ENCODE results near the gene SETBP1.

Gene SETBP1

DNA sequence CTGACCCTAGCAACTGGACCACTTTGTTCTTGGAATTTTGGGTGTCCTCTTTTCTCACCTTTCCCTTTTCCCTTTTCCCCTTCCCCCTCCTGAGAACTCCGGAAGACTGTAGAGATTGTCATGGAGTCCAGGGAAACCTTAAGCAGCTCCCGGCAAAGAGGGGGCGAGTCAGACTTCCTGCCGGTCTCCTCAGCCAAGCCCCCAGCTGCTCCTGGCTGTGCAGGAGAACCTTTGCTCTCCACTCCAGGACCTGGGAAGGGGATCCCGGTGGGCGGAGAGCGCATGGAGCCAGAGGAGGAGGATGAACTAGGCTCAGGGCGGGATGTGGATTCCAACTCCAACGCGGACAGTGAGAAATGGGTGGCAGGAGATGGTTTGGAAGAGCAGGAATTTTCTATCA is 20.5 kb downstream of the SETBP1 start:
- Mint-ChIP-seq H3K4me1 (peaks cover 48% of the 10 kb centered on the region), H3K27ac (peak overlapping the region; percentile 86), H3K27me3 (ENCODE audit: low read depth, poor library complexity) (no peaks in the 10 kb centered on the region), H3K9me3 (no peaks in the 10 kb centered on the region), H3K4me3 (no peak overlapping the region), H3K36me3 (ENCODE audit: low read depth) (peaks cover 55% of the 10 kb centered on the region)
- TF ChIP-seq, protein P1, sequence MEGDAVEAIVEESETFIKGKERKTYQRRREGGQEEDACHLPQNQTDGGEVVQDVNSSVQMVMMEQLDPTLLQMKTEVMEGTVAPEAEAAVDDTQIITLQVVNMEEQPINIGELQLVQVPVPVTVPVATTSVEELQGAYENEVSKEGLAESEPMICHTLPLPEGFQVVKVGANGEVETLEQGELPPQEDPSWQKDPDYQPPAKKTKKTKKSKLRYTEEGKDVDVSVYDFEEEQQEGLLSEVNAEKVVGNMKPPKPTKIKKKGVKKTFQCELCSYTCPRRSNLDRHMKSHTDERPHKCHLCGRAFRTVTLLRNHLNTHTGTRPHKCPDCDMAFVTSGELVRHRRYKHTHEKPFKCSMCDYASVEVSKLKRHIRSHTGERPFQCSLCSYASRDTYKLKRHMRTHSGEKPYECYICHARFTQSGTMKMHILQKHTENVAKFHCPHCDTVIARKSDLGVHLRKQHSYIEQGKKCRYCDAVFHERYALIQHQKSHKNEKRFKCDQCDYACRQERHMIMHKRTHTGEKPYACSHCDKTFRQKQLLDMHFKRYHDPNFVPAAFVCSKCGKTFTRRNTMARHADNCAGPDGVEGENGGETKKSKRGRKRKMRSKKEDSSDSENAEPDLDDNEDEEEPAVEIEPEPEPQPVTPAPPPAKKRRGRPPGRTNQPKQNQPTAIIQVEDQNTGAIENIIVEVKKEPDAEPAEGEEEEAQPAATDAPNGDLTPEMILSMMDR (IDR thresholded peaks at IDR 0.05), result no peak
- no peak for DNase-seq

DNA sequence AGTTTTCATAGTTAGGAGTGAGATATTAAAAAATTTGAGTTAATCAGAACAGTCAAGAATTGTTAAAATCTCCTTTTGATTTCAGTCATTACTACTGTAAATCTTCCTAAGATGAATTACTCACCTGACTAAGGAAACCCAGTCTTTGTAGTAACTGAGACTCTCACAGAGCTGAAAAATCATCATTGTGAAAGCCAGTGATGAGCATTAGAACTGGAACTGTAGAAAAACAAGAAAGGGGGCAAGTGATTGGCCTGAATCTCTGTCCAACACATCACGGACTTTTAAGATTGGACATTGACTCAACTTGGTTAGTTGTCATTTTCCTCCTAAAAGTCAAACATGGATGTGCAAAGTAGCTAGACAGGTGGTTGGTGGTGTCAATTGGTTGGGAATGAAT is 21.9 kb downstream of the SETBP1 start:
- Mint-ChIP-seq H3K9me3 (peaks cover 4% of the 10 kb centered on the region), H3K27me3 (ENCODE audit: low read depth, poor library complexity) (no peaks in the 10 kb centered on the region), H3K36me3 (ENCODE audit: low read depth) (peaks cover 67% of the 10 kb centered on the region), H3K27ac (no peak overlapping the region), H3K4me1 (peaks cover 38% of the 10 kb centered on the region), H3K4me3 (no peak overlapping the region)
- TF ChIP-seq, protein P1 (IDR thresholded peaks at IDR 0.05), result no peak
- DNase-seq, result no peak

DNA sequence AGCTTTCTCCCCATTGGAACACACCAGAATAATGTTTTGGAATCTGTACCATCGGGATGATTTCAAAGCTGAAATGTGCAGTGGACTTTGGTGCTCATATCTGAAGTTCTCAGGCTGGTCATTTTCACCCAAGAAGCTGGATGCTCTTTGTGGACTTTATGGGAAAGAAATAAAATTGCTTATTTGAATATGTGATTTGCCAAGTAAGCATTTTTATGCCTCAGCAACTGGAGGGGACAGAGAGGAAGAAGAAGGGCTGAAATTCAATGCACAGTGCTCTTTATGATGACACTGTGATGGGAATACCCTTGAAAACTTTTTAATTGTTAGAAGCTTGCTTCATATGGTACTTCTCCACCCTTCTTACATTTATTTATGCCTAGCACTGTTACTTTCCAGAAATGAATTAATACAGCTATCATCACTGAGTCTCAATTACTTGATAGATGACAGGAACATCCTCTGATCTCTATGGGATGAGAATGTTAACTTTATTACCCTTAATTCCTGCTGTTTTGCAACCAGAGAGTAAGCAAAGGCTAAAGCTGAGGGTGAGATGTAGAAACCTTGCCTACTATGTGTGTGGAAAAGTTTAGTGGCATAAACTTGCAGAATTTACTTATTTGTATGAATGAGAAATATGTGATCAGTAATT is 23.6 kb downstream of the SETBP1 start:
- Mint-ChIP-seq H3K4me1 (peaks cover 42% of the 10 kb centered on the region), H3K9me3 (peaks cover 6% of the 10 kb centered on the region), H3K36me3 (ENCODE audit: low read depth) (peaks cover 75% of the 10 kb centered on the region), H3K27me3 (ENCODE audit: low read depth, poor library complexity) (no peaks in the 10 kb centered on the region), H3K27ac (peak overlapping the region; percentile 29), H3K4me3 (no peak overlapping the region)
- TF ChIP-seq, protein P1 (IDR thresholded peaks at IDR 0.05), result no peak
- DNase-seq, result no peak

DNA sequence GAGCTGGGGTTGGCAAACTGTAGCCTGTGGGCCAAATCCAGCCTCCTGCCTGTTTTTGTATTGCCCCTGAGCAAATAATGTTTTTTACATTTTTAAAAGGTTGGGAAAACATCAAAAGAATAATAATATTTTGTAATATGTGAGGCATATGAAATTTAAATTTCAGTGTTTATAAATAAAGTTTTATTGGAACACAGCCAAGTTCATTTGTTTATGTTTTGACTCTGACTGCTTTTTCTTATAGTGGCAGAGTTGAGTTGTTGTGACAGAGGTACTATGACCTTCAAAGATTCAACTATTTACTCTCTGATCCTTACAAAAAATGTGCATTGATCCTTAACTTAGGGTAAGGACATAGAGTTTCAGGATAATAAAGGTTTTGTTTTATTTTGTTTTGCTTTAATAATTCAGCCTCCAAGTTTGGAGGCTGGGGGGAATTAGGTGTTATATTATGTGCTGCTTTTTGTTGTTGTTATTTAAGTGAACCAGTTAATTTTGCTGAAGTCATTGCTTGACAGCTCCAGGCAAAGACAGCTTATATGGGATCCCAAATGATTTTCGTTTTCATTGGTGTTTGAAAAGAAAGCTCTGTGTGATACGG is 24.5 kb downstream of the SETBP1 start:
- DNase-seq, result no peak
- Mint-ChIP-seq H3K36me3 (ENCODE audit: low read depth) (peaks cover 81% of the 10 kb centered on the region), H3K4me1 (peaks cover 42% of the 10 kb centered on the region), H3K4me3 (no peak overlapping the region), H3K27me3 (ENCODE audit: low read depth, poor library complexity) (no peaks in the 10 kb centered on the region), H3K9me3 (peaks cover 6% of the 10 kb centered on the region), H3K27ac (no peak overlapping the region)
- TF ChIP-seq, protein P1 (IDR thresholded peaks at IDR 0.05), result no peak

DNA sequence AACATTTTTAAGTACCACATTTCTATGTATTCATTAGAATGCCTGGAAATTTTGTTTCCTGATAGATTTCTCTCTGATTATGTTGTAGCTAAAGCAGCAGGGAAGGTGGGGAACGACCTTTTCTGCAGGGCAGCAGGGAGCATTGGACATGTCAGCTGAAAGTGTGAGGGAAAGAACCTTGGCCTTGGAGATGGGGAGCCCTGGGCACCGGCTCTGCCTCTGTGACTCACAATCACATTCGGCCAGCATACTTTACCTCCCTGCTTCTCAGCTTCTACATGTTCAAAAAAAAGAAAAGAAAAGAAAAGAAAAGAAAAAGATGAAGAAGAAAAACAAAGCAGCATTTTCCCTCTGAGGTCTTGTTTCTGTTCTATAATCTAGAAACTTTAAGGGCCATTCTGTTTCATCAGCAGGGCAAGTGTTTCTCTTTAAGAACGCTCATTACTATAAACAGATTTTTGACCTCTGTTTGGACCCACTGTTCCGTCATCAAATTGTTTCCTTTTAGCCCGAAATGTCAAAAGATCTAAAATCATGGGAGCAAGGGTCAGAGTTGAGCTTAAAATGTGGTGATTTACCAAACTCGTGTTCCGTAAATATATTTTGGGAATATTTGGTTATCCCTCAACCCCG is 27.9 kb downstream of the SETBP1 start:
- Mint-ChIP-seq H3K4me3 (no peak overlapping the region), H3K9me3 (peaks cover 6% of the 10 kb centered on the region), H3K36me3 (ENCODE audit: low read depth) (peaks cover 76% of the 10 kb centered on the region), H3K27me3 (ENCODE audit: low read depth, poor library complexity) (no peaks in the 10 kb centered on the region), H3K27ac (no peak overlapping the region), H3K4me1 (peaks cover 47% of the 10 kb centered on the region)
- no peak for DNase-seq
- TF ChIP-seq, protein P1 (IDR thresholded peaks at IDR 0.05), result no peak

All from nephron progenitor cell (in vitro differentiated cells).